Caki2 (cell line): ENCODE data around the gene CSNK2A3. TPM values are rescaled to one million over a fixed set of nuclear protein-coding genes. Genes with fewer than 3 reads are reported as not detected.
"Not testable (repeated sequence)": the region's sequence is repeated elsewhere in the genome, so short reads cannot be mapped to it uniquely, and the experiment has no call there.

Experiments used
- DNase-seq: peaks from one replicate; pipeline ENCODE4 v3.0.0-alpha.2; 2015; ENCODE audit warnings: low read depth
- in situ Hi-C: cut with HindIII; loops from 2 replicates; pipeline ENCODE4 v1.10.0; 2016; ENCODE audit warnings: low sequenced_read_pairs, low pct_unique_long_range_greater_than_20kb, mixed read lengths
- total RNA-seq: library from RNA; depleted of rRNA; stranded (reverse); fragments of >200 nt; shearing (Covaris generic); gene quantifications from 2 replicates; pipeline ENCODE4 v1.2.3, GENCODE V29; 2014; ENCODE audit warnings: low replicate concordance; rRNA removed

Gene CSNK2A3
- total RNA-seq = 1.4 and 4.2 TPM in 2 replicates

DNA sequence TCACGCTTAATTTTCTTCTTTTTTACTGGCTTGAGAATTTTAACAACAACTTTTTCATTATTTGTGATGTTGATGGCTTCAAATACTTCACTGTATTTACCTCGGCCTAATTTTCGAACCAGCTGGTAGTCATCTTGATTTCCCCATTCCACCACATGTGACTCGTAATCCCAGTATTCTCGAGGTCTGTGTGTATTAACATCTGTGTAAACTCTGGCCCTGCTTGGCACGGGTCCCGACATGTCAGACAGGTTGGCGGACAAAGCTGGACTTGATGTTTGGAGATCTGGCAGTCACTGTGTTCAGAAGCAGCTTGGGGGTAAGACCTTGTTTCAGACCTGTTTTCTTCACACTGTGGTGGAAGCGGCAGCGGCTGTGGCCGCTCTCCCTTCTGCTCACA is at the start of gene CSNK2A3:
Gene CSNK2A3, minus strand, starts transcription at position 373 of the 400 bp plus-strand sequence. Its CDS starts 131 bp downstream, at position 242.
- in situ Hi-C loops, DNase-seq: not testable (repeated sequence)

DNA sequence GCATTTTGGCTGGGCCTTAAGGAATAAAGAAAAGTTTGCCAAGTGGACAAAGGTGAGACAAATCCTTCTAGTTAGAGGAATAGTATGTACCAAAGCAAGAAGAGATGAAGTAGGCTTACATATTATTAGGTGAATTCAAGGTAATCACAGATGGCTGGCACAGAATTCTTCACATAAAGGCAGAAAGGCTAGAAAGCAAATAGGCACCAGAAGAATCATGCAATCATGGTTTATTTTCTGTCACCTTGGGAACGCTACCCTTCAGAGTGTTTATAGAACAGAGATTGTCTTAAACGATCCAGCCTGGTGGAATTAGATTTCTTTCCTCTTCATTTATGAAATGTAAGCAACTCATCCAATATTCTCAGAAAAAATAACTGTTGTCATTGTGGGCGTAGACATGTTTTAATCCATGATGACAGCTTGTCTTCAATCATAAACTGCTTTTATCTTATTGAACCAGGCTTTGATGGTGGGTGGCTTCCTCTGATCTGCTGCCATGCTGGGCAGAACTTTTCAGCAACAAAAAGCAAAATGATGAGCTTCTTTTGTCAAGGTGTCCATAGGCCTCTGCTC is 49.0 kb upstream of the CSNK2A3 start:
- in situ Hi-C loops = no loop called here
- no peak for DNase-seq

DNA sequence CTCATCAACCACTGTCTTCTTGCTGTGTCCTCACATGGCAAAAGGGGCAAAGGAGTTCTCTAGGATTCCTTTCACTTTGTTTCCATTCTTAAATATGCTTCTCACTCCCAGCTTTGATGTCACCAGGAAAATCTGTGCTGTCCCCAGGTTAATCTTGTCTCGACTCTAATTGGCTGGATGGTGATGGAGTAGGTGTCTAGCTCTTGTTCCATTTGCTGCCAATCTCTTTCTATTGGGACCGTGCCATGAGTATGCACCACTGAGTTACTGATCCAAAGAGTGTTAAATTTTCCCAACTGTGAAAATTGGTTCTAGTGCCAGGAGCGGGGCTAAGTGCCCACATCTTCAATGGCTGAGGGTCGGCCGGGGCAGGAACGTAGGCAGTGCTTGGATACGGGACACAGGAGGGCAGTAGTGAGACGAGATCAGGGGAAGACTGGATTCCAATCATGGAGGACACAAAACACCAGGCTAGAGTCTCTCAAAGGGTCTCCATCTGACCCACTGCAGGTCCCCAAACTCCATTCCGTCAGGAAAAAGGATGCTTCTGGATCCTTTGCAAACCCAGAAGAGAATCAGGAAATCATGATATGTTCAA is 47.7 kb upstream of the CSNK2A3 start:
- in situ Hi-C loops = no loop called here
- DNase-seq = no peak

DNA sequence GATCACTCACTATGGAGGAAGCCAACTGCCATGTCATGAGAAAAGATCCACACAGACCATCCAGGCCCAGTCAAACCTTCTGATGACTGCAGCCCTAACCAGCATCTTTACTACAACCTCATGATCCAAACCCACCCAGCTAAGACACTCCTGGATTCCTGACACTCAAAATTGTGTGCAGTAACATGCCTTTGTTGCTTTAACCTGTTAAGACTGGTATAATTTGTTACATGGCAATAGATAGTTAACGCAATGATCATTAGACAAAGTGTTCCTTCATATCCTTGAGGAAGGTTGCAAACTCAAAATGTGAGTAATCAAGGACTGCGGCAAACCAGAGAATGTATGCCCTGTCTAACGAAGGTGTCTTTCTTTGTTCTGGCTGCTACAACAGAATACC is 47.1 kb upstream of the CSNK2A3 start:
- DNase-seq = no peak
- in situ Hi-C loops = no loop called here

DNA sequence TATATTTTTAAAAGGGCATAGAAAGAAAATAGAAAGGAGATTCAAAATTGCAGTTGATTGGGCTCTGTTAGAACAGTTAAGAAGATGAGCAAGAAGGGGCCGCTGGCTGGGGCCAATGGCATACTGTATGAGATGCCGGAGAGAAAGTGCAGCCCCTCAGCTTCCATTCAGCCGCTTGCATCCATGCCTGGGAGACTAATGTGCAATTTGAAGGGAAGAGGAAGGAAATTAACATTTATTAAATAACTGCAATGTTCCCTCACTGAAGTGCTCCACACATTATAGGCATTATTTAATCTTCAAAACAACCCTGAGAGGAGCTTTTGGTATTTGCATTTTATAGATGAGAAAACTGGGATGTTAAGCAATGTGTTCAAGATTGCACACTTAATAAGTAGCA is 44.7 kb upstream of the CSNK2A3 start:
- in situ Hi-C loops = no loop called here
- DNase-seq = no peak

DNA sequence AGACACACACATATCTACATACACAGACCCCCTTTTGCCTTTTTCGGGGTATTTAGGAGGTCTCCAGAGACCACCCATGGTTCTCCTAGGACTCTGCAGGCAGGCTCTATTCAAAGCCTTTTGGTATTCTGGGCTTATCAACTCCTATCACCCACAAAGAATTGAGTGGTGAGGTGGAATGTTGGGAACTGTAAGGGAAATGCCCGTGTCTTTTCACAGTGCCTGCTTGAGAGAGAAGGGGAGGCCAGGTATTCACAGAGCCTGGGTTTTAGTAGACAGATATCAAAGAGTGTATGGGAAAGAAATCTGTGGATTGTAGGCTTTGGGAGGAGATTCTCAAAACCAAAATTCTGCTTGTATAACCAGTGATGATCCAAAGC is 44.0 kb upstream of the CSNK2A3 start:
- in situ Hi-C loops = no loop called here
- DNase-seq = no peak

DNA sequence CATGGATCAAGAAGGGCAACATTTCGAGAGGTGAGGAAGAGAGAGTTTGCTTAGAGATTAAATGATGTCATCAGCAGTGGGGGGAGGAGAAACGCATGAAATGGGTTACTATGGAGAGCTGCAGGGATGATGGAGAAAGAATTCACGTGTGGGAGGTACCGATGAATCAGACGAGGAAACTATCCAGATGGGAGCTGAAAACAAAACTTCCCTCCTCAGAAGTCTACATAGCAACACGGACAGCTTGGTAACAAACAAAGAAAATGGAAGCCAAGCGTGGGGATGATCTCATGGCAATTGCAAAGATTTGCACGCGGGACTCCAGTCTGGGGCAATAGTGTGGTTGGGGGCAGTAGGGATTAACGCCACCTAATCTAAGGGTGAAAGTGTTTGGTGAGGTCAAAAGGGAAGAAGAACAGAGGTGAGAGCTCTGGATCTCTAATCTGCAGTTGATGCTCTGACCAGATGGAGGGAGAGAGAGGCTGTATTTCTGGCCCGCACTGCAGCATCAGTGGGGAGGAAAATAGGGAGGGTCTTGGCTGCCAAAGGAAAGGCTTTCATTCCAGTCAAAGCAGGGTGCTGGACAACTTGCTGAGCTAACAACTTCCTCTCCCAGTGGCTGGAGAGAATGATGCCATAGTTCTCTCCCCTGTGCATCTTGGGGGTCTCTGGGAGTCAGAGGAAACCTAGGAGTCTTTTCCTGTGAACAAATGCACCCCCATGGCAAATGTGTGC is 43.4 kb upstream of the CSNK2A3 start:
- DNase-seq = peak; percentile 61
- in situ Hi-C loops = no loop called here

DNA sequence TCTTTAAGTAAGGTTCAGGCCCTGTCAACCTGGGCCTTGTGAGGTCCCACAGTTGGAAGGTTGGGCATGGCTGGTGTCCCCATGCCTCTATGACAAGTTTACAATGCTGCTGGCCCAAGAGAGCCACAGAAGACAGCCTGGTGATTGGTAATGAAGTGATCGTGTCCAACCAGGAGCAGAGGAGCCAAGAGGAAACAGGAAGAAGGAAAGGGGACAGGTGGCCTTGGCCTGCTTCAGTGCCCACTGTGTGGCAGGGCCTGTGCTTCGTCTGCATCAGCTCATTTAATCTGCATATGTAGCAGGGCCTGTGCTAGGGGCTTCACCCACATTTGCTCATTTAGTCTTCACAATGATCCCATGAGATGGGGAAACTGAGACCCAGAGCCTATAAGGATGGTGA is 42.1 kb upstream of the CSNK2A3 start:
- in situ Hi-C loops = no loop called here
- no peak for DNase-seq

DNA sequence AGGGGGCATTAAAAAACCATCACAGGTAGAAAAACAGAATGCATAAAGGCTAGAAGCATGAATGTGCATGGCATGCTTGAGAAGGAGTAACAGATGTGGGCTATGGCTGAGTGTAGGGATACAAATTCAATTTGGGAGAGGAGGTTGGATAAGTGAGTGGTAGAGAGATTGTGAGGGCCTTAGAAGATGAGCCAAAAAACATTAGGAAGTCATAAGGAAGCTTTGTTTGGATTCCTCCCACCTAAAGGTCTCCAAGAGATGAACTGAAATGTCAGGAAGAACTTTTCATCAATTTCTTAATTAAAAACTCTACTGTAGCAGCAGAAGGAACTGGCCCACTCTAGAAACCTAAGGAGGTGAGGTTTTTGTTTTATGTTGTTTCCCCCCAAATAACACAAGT is 41.2 kb upstream of the CSNK2A3 start:
- in situ Hi-C loops = no loop called here
- no peak for DNase-seq

DNA sequence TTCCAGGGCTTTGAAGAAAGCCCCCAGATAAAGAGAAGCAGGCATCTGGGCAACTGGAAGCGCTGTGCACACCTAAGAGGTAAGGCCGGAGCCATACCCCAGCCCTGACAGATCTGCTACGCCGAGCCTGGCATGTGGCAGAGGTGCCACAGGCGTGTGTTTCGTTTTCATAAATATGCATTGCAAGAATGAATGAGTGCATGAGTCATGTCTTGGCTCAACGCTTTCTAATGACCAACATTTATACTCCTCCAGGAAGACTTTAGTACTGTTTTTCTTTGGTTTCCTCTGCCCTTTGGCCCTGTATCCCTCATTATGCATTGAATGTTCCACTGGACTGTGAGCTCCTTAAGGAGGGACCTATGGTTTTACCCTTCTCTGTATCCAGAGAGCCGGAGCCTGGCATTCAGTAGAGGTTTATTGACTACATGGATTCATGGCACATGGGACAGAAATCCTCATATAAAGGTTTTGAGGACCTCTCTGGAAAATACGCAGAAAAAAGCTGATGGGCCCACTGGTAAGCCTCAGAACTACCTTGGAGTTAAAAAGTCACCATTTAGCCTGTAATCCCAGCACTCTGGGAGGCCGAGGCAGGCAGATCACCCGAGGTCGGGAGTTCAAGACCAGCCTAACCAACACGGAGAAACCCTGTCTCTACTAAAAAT is 38.9 kb upstream of the CSNK2A3 start:
- in situ Hi-C loops = no loop called here
- DNase-seq = peak; percentile 91

DNA sequence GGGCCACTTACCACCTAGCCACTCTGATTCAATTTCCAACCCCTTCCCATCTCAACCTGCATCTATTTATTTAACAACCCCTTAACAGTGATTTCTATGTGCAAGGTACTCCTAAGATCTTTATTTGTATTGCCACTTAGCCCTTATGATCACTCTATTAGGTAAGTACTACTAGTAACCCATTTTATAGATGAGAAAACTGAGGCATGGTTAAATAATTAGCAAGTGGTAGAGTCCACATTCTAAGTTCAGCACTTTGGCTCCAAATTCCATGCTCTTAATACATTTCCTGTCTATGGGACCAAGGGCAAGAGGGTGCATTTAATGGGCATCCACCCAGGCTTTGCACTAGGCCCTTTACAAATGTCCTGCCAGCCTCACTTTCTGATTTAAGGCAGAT is 38.1 kb upstream of the CSNK2A3 start:
- in situ Hi-C loops = no loop called here

DNA sequence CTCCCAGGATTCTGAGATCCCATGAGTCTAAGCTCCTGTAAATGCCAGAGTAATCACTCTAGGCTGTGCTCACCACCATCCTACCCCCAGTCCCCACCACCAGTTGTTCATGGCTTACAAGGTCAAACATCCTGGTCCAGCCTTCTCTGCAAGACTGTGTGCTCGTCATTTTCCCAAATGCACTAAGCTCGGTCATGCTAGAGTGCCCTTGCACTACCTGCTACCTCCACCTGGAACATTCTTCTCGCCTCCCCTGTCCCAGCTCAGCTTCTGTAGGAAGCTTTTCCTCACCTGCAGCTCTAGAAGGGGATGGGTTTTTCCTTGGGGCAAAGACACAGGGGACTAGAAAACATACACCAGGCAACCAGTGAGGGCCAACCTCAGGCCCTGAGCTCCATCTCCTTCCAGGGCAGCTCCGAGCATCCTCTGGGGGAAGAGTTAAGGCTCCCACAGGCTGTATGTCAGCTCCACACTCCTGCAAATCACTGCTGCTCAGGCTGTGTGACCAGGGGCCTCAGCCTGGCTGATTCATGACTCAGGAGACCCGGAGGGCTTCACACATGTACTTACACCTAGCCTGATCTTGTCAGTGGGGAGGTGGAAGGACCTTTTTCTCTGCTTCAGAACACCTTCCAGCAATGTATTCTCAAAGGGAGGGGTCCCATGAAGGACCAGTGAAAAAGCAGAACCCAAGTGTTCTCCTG is 37.2 kb upstream of the CSNK2A3 start:
- peak; percentile 22 for DNase-seq
- in situ Hi-C loops = no loop called here

More for the DNA sequence above, 38.1 kb upstream of the CSNK2A3 start:
- DNase-seq = no peak

DNA sequence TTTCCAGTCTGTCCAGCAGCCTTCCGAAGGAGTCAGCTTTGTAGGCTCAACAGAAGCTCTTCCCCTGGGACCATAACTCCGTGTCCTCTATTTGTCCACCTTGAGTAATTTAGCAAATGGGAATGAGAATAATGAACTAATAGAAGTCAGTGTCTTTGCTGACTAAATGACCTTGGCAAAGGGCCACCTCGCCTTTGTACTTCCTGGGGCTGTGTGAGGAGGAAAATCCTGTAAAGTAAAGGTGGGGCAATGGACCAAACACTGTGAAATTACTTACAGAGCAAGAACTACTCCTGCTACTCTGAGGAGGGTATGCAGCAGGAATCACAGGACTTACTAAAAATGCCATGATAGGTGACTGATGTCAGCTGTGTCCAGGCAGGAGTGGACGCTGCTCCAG is 36.2 kb upstream of the CSNK2A3 start:
- in situ Hi-C loops = no loop called here
- DNase-seq = no peak

DNA sequence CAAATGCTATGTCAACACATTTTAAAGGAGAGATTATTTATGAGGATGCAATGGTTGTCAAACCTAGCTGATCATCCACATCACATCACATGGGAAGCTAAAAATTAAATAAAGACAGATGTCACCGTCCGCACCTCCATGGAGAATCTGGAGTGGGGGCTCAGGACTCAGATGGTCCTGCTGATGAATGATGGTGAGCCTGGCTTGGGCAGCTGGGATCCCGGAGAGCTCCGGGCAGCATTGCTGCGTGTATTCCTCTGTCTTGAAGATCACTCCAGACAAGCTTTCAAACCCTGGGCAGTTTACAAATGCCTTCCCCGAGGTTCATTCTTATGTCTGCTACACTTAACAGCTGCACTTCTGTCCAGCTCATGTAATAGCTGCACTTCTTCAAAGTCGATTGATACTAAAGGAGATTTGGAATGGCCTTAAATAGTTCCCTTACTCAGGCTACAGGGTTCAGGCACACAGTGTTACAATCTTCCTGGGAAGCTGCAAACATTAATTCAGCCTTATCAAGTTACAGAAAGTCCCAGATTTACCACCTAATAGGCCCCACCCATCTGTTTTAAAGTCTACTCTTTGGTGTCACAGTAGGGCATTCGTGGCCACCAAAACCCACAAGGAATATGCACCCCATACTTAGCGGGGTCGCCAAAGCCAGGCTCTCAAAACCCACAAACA is 34.7 kb upstream of the CSNK2A3 start:
- no peak for DNase-seq
- in situ Hi-C loops = no loop called here

DNA sequence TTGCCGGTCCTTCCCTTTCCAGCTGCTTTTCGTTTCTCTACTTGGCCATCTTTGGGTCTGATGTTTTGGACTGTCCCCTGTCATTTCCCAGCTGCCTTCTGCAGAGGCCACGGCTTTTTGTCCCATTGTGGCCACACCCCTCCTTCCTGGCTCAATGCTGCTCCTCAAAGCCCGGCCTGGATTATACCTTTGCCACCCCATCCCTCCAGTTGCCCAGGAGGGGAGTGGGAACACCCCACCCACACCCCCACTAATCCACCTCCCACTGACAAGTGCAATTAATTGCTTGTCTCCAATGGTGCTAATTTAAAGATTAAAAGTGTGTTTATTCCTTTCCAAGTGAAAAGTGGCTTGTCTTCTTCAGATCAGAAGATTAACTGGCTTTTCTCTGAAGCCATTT is 34.2 kb upstream of the CSNK2A3 start:
- no peak for DNase-seq
- in situ Hi-C loops = no loop called here

DNA sequence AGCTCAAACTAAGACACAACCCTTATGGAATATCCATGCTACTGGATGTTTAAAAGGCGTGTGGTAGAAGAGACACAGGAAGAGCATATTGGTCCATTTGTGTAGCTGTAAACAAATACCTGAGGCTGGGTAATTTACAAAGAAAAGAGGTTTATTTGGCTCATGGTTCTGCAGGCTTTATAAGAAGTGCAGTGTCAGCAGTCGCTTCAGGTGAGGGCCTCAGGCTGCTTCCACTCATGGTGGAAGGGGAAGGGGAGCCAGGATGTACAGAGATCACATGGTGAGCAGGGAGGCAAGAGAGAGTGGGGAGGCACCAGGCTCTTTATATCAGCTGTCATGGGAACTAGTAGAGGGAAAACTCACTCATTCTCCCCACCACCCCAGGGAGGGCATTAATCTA is 31.8 kb upstream of the CSNK2A3 start:
- no peak for DNase-seq
- in situ Hi-C loops = no loop called here

DNA sequence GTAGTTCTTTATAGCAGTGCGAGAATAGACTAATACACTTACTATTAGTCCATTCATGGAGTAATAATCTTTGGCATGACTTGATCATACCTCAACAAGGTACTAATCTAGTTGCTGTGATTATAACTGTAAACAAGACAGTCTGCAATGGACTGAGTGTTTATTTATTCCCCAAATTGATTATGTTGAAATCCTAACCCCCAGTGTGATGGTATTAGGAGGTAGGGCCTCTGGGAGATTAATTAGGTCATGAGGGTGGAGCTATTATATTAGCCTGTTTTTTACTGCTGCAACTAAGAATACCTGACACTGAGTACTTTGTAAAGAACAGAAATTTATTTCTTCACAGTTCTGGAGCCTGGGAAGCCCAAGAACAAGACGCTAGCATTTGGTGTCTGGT is 30.9 kb upstream of the CSNK2A3 start:
- in situ Hi-C loops = no loop called here
- no peak for DNase-seq

DNA sequence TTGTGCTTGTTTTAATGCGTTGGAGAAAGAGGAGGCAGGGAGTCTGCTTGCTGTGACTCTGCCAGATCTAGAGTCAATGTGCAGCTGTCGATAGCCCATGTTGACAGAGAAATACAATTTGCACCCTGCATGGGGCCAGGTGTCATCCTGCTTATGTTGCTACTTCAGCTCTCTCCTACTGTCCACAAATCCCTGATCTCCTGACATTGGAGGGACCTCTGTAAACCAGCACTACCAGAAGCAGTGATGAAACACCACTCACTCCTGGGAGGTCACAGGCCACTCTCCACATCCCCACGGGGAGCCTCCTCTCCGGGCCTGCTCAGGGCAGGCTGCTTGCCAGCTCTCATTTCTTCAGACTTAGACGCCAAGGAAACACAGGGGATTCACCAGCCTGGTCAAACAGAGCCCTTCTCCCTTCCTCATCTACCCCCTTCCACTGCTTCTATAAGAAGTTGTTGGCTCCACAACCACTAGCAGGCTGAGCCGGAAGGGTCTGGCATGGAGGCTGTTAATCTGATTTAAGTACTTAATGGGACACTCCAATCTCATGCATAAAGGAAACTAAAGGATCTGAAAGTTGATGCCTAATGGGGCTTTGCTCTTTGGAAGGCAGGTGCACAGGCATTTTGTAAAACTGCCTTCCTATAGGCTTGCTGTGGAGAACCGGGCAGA is 29.9 kb upstream of the CSNK2A3 start:
- no peak for DNase-seq
- in situ Hi-C loops = no loop called here
